IPS-11a (cell line): Measurements from ENCODE around the gene PILRA.
"Not testable (repeated sequence)": the region's sequence is repeated elsewhere in the genome, so short reads cannot be mapped to it uniquely, and the experiment has no call there.

ENCODE experiments used
- H3K4me3 ChIP-seq: one replicate; pipeline ENCODE4 v1.5.1; 2013; ENCODE audit warnings: low read depth, low read length, control low read depth

PILRA gene

GRCh38 chr7:100373261-100373831 lies at the start of gene PILRA:
TSS of gene PILRA (plus strand) at chr7:100373487. CDS start at chr7:100373657, 170 bp downstream.
- no peak within 1 kb of the TSS for H3K4me3 ChIP-seq

- H3K4me3 ChIP-seq, result not testable (repeated sequence)
Measured at GRCh38 chr7:100324194-100324593, 49.1 kb upstream of the PILRA start.

DNA sequence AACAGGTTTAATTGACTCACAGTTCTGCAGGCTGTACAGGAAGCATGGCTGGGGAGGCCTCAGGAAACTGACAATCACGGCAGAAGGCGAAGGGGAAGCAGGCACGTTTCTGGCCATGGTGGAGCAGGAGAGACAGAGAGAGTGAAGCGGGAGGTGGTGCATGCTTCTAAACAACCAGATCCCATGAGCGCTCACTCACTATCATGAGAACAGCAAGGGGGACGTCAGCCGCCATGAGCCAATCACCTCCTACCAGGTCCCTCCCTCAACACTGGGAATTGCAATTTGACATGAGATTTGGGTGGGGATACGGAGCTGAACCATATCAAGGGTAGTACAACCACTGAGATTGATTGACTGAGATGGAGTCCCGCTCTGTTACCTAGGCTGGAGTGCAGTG lies 47.6 kb upstream of the PILRA start:
- not testable (repeated sequence) for H3K4me3 ChIP-seq

GRCh38 chr7:100326914-100327313 lies 46.4 kb upstream of the PILRA start:
- H3K4me3 ChIP-seq, result not testable (repeated sequence)

GRCh38 chr7:100335566-100336466 lies 37.5 kb upstream of the PILRA start:
- peak overlapping the region; percentile 85 for H3K4me3 ChIP-seq

DNA sequence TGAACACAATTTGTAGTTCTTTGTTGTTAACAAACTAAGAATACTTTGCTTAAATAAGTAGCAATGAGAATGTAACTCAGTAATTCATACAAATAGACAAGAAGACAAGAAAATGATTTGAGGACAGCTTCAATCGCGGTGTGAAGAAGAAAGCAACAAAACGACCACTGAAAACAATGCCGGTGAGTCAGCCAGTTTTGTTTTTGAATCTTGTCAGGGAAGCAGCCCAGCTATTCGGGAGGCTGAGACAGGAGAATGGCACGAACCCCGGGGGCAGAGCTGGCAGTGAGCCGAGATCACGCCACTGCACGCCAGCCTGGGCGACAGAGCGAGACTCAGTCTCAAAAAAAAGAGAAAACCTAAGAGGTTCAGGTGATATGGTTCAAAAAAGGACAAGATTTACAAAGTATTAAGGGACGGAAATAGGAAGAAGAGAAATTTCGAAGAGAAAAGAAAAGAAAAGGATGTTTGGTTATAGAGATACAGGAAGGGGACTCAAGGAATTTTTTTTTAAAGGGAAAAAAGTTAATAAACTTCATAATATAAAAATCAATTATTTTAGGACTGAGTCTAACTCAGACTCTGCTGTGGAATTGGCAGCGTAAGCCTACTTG lies 35.1 kb upstream of the PILRA start:
- not testable (repeated sequence) for H3K4me3 ChIP-seq

DNA sequence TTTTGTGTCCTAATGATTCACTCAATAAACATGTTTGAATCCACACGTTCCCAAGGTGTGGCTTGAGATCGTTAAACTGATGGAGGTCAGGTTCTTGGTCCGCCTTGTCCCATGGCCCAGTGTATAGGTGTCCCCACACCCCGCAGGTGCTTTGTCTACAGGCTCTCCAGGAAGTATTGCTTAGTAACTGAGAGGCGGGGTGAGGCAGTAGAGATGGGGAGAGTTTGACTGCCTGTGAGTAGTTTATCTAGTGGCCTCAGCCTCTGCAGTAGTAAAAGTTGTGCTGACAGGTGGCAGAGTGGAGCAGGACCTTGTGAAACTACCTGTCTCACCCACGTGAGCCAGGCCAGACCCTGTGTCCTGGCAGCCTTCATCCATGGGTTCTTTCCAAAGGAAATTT lies 32.0 kb upstream of the PILRA start:
- H3K4me3 ChIP-seq, result not testable (repeated sequence)

DNA sequence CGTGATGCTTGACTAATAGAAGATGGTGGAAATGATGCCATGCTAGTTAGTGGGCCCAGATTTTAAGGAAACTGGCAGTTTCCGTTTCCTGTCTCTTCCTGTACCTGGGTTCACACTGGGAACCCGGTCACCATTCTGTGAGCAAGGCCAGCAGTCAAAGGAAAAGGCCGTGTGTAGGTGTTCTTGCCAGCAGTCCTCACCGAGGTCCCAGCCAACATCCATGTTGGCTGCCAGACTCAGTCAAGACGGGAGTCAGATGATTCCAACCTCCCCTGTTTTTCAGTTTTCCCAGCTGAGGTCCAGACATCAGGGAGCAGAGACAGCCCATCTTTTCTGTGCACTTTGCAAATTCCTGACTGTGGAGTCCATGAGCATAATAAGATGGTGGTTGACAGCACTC lies 30.5 kb upstream of the PILRA start:
- H3K4me3 ChIP-seq, result no peak overlapping the region

GRCh38 chr7:100344124-100344559 lies 29.1 kb upstream of the PILRA start:
- H3K4me3 ChIP-seq, result not testable (repeated sequence)

GRCh38 chr7:100344560-100345287 lies 28.6 kb upstream of the PILRA start:
- not testable (repeated sequence) for H3K4me3 ChIP-seq

GRCh38 chr7:100345288-100345672 lies 28.0 kb upstream of the PILRA start:
- H3K4me3 ChIP-seq, result not testable (repeated sequence)

GRCh38 chr7:100346921-100347320 lies 26.4 kb upstream of the PILRA start:
- no peak overlapping the region for H3K4me3 ChIP-seq

GRCh38 chr7:100348805-100349204 lies 24.5 kb upstream of the PILRA start:
- no peak overlapping the region for H3K4me3 ChIP-seq

DNA sequence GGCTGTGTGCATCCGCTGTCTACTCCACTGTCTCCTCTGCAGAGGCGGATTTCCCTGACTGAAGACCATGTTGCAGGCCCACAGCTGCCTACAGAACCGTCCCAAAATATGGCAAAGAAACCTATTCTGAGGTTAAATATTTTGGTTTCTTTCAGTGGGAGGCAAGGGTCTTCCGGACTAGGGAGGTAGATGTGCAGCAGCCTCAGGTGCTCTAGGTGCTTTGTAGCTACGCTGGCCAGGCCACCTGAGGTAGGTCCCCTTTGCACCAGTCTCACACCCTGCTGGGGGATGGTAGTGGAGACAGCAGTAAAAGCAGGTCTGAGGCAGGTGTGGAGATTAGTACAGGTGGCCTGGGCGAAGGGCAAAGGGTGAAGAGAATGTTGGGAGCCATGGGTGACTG lies 23.5 kb upstream of the PILRA start:
- H3K4me3 ChIP-seq, result no peak overlapping the region

DNA sequence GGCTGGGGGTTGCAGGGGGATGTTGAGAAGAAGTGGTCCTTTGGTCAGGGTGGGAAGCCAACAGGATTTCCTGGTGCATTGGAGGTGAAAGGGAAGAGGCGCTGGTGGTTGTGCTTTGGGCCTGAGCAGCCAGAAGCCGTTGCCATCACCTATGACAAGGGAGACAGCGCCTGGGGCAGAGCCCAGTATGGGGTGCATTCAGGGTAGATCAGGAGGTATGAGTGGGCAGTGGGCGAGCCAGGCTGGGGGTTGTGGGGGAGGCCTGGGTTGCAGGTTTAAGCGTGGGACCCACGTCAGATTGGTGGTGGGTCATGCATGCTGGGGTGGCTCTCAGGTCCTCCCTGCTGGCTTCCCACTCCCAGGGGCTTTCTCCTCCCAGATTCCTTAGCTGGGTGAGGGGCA lies 21.6 kb upstream of the PILRA start:
- no peak overlapping the region for H3K4me3 ChIP-seq

DNA sequence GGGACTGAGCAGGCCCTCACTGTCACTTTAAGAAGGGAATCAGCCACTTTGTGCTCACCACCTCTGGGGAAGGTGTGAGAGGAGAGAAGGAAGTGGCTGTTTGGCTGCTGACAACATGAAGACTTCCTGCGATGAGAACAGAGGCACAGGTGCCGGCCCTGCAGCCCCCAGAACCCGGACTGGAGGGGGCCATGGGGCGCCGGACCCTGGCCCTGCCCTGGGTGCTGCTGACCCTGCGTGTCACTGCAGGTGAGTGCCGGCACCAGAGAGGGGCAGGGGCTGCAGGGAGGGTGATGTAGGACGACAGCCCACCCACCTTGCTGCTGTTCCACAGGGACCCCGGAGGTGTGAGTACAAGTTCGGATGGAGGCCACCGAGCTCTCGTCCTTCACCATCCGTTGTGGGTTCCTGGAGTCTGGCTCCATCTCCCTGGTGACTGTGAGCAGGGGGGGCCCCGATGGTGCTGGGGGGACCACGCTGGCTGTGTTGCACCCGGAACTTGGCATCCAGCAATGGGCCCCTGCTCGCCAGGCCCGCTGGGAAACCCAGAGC lies 21.0 kb upstream of the PILRA start:
- not testable (repeated sequence) for H3K4me3 ChIP-seq

DNA sequence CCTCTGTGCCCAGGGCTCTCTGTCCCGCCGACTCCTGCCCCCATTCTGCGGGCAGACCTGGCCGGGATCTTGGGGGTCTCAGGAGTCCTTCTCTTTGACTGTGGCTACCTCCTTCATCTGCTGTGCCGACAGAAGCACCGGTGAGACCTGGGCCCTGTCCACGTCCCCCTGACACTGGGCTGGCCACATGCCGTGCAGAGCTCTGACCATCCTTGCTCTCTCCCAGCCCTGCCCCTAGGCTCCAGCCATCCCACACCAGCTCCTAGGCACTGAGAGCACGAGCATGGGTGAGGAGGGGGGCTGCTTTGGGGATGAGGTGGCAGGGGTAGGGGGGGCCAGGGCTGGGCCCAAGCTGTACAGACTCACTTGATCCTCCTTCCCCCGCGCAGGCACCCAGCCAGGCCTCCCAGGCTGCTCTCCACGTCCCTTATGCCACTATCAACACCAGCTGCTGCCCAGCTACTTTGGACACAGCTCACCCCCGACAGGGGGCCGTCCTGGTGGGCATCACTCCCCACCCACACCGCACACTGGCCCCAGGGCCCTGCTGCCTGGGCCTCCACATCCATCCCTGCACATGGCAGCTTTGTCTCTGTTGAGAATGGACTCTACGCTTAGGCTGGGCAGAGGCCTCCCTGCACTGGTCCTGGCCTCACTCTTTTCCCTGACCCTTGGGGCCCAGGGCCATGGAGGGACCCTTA lies 20.2 kb upstream of the PILRA start:
- no peak overlapping the region for H3K4me3 ChIP-seq

- no peak overlapping the region for H3K4me3 ChIP-seq
Measured at GRCh38 chr7:100353685-100354330, 19.5 kb upstream of the PILRA start.

- no peak overlapping the region for H3K4me3 ChIP-seq
Measured at GRCh38 chr7:100356416-100357068, 16.7 kb upstream of the PILRA start.
